GOT3 (cell line): ENCODE measurements around the gene SLC38A3.
A peak's percentile ranks its signal among the peaks of the same experiment; 100 is the strongest.
"Not testable (repeated sequence)": the region's sequence is repeated elsewhere in the genome, so short reads cannot be mapped to it uniquely, and the experiment has no call there.

ENCODE experiments used
- DNase-seq: peaks from one replicate; lab custom pipeline; 2025; ENCODE audit warnings: mixed read lengths; lab: John Stamatoyannopoulos, UW

Gene SLC38A3

GRCh38 chr3:50211368-50211717 is 6.3 kb downstream of the SLC38A3 start:
- DNase-seq: not testable (repeated sequence)

- DNase-seq: no peak
Observed at GRCh38 chr3:50211930-50212329, 6.9 kb downstream of the SLC38A3 start.

- DNase-seq: no peak
Observed at GRCh38 chr3:50212502-50212901, 7.4 kb downstream of the SLC38A3 start.

- DNase-seq: no peak
Observed at GRCh38 chr3:50212971-50213370, 7.9 kb downstream of the SLC38A3 start.

GRCh38 chr3:50213373-50213772 is 8.3 kb downstream of the SLC38A3 start:
- DNase-seq: no peak

- DNase-seq: no peak
Observed at GRCh38 chr3:50214824-50215223, 9.8 kb downstream of the SLC38A3 start.

GRCh38 chr3:50215529-50215928 is 10.5 kb downstream of the SLC38A3 start:
- DNase-seq: no peak

GRCh38 chr3:50217681-50218080 is 12.6 kb downstream of the SLC38A3 start:
- no peak for DNase-seq

GRCh38 chr3:50218448-50218847 is 13.4 kb downstream of the SLC38A3 start:
- DNase-seq: no peak

- no peak for DNase-seq
Observed at GRCh38 chr3:50219285-50219684, 14.2 kb downstream of the SLC38A3 start.

- no peak for DNase-seq
Observed at GRCh38 chr3:50220109-50220508, 15.0 kb downstream of the SLC38A3 start.

- no peak for DNase-seq
Observed at GRCh38 chr3:50221051-50221410, 16.0 kb downstream of the SLC38A3 start.

GRCh38 chr3:50221411-50222168 is 16.5 kb downstream of the SLC38A3 start:
- DNase-seq: no peak

GRCh38 chr3:50222169-50222528 is 17.1 kb downstream of the SLC38A3 start:
- no peak for DNase-seq

GRCh38 chr3:50224639-50225038 is 19.6 kb downstream of the SLC38A3 start:
- no peak for DNase-seq

GRCh38 chr3:50226888-50227389 is 21.9 kb downstream of the SLC38A3 start:
- DNase-seq: no peak

- DNase-seq: peak; percentile 81
Observed at GRCh38 chr3:50227390-50228183, 22.5 kb downstream of the SLC38A3 start.

- DNase-seq: not testable (repeated sequence)
Observed at GRCh38 chr3:50228184-50228763, 23.2 kb downstream of the SLC38A3 start.

- no peak for DNase-seq
Observed at GRCh38 chr3:50229490-50229889, 24.4 kb downstream of the SLC38A3 start.

GRCh38 chr3:50230104-50230793 is 25.2 kb downstream of the SLC38A3 start:
- DNase-seq: no peak

GRCh38 chr3:50230794-50231125 is 25.7 kb downstream of the SLC38A3 start:
- no peak for DNase-seq

- no peak for DNase-seq
Observed at GRCh38 chr3:50231581-50231980, 26.5 kb downstream of the SLC38A3 start.

- no peak for DNase-seq
Observed at GRCh38 chr3:50232303-50232702, 27.2 kb downstream of the SLC38A3 start.
